Progenitor cell of endocrine pancreas (in vitro differentiated cells): ENCODE measurements around the gene CELA2A. TPM values are rescaled to one million over a fixed set of nuclear protein-coding genes. Genes with fewer than 3 reads are reported as not detected.
"Not testable (repeated sequence)": the region's sequence is repeated elsewhere in the genome, so short reads cannot be mapped to it uniquely, and the experiment has no call there.

Experiments
- DNase-seq: peaks from one replicate; pipeline ENCODE4 v3.0.0; 2021; ENCODE audit warnings: low spot score; ENCODE audit not compliant: unreplicated experiment
- H3K27ac Mint-ChIP-seq: 2 replicates; pipeline ENCODE4 v1.8.0; 2021; ENCODE audit warnings: mild to moderate bottlenecking, moderate library complexity, mixed read lengths
- H3K27me3 Mint-ChIP-seq: 2 replicates; pipeline ENCODE4 v1.8.0; 2021; ENCODE audit warnings: mixed read lengths
- H3K36me3 Mint-ChIP-seq: 2 replicates; pipeline ENCODE4 v1.8.0; 2022; ENCODE audit warnings: mixed read lengths; ENCODE audit not compliant: insufficient read depth
- H3K4me1 Mint-ChIP-seq: 2 replicates; pipeline ENCODE4 v1.8.0; 2021; ENCODE audit warnings: low read depth, mixed read lengths
- H3K4me3 Mint-ChIP-seq: 2 replicates; pipeline ENCODE4 v1.8.0; 2021; ENCODE audit warnings: low read depth, mild to moderate bottlenecking, moderate library complexity, mixed read lengths
- H3K9me3 Mint-ChIP-seq: 2 replicates; pipeline ENCODE4 v1.8.0; 2021; ENCODE audit warnings: low read depth, mixed read lengths
- CTCF ChIP-seq: fragments of 200-600 bp; sonication (generic); IDR thresholded peaks from one replicate; pipeline ENCODE4 v1.5.0; 2021; ENCODE audit warnings: antibody characterized with exemption, mild to moderate bottlenecking; ENCODE audit not compliant: unreplicated experiment
- total RNA-seq: library from RNA; stranded (reverse); gene quantifications from 2 replicates; pipeline ENCODE4 v1.2.1, GENCODE V29; 2021

Gene CELA2A
- total RNA-seq, 1 donor from 2014 or later, result not detected

GRCh38 chr1:15485636-15486035 lies 29.1 kb downstream of the CELA2A start:
- Mint-ChIP-seq H3K4me1 (no peaks in the 10 kb centered on the region), H3K27me3 (no peaks in the 10 kb centered on the region), H3K9me3 (no peaks in the 10 kb centered on the region), H3K36me3 (peaks cover 14% of the 10 kb centered on the region), H3K27ac (no peak overlapping the region), H3K4me3 (no peak overlapping the region)
- no peak for DNase-seq
- TF ChIP-seq CTCF, result no peak

- H3K27ac Mint-ChIP-seq, H3K4me1 Mint-ChIP-seq, DNase-seq, H3K27me3 Mint-ChIP-seq, H3K9me3 Mint-ChIP-seq, H3K4me3 Mint-ChIP-seq: not testable (repeated sequence)
- peaks cover 18% of the 10 kb centered on the region for H3K36me3 Mint-ChIP-seq
These were observed 30.5 kb downstream of the CELA2A start for GRCh38 chr1:15486844-15487610.

- Mint-ChIP-seq H3K36me3 (peaks cover 18% of the 10 kb centered on the region), H3K4me1 (no peaks in the 10 kb centered on the region), H3K9me3 (no peaks in the 10 kb centered on the region), H3K4me3 (no peak overlapping the region), H3K27me3 (no peaks in the 10 kb centered on the region), H3K27ac (peak overlapping the region; percentile 52)
- DNase-seq, result no peak
- no peak for TF ChIP-seq CTCF
These were observed 31.8 kb downstream of the CELA2A start for GRCh38 chr1:15488371-15488770.

GRCh38 chr1:15489052-15489736 lies 32.7 kb downstream of the CELA2A start:
- Mint-ChIP-seq H3K27ac (no peak overlapping the region), H3K36me3 (peaks cover 20% of the 10 kb centered on the region), H3K4me1 (no peaks in the 10 kb centered on the region), H3K4me3 (no peak overlapping the region), H3K9me3 (no peaks in the 10 kb centered on the region), H3K27me3 (no peaks in the 10 kb centered on the region)
- no peak for TF ChIP-seq CTCF
- no peak for DNase-seq

GRCh38 chr1:15491010-15491409 lies 34.5 kb downstream of the CELA2A start:
- H3K27me3 Mint-ChIP-seq, H3K9me3 Mint-ChIP-seq, H3K4me3 Mint-ChIP-seq, H3K27ac Mint-ChIP-seq, DNase-seq, H3K4me1 Mint-ChIP-seq: not testable (repeated sequence)
- peaks cover 23% of the 10 kb centered on the region for H3K36me3 Mint-ChIP-seq

- Mint-ChIP-seq H3K4me3 (no peak overlapping the region), H3K9me3 (peaks cover under 1% of the 10 kb centered on the region), H3K27me3 (no peaks in the 10 kb centered on the region), H3K36me3 (peaks cover 20% of the 10 kb centered on the region), H3K27ac (no peak overlapping the region), H3K4me1 (no peaks in the 10 kb centered on the region)
- DNase-seq, result no peak
- no peak for TF ChIP-seq CTCF
These were observed 36.1 kb downstream of the CELA2A start for GRCh38 chr1:15492596-15492995.
